ENCODE measurements around the gene MEFV.
A peak's percentile ranks its signal among the peaks of the same experiment; 100 is the strongest.
"Not testable (repeated sequence)": the region's sequence is repeated elsewhere in the genome, so short reads cannot be mapped to it uniquely, and the experiment has no call there.

MEFV gene, protein sequence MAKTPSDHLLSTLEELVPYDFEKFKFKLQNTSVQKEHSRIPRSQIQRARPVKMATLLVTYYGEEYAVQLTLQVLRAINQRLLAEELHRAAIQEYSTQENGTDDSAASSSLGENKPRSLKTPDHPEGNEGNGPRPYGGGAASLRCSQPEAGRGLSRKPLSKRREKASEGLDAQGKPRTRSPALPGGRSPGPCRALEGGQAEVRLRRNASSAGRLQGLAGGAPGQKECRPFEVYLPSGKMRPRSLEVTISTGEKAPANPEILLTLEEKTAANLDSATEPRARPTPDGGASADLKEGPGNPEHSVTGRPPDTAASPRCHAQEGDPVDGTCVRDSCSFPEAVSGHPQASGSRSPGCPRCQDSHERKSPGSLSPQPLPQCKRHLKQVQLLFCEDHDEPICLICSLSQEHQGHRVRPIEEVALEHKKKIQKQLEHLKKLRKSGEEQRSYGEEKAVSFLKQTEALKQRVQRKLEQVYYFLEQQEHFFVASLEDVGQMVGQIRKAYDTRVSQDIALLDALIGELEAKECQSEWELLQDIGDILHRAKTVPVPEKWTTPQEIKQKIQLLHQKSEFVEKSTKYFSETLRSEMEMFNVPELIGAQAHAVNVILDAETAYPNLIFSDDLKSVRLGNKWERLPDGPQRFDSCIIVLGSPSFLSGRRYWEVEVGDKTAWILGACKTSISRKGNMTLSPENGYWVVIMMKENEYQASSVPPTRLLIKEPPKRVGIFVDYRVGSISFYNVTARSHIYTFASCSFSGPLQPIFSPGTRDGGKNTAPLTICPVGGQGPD

DNA sequence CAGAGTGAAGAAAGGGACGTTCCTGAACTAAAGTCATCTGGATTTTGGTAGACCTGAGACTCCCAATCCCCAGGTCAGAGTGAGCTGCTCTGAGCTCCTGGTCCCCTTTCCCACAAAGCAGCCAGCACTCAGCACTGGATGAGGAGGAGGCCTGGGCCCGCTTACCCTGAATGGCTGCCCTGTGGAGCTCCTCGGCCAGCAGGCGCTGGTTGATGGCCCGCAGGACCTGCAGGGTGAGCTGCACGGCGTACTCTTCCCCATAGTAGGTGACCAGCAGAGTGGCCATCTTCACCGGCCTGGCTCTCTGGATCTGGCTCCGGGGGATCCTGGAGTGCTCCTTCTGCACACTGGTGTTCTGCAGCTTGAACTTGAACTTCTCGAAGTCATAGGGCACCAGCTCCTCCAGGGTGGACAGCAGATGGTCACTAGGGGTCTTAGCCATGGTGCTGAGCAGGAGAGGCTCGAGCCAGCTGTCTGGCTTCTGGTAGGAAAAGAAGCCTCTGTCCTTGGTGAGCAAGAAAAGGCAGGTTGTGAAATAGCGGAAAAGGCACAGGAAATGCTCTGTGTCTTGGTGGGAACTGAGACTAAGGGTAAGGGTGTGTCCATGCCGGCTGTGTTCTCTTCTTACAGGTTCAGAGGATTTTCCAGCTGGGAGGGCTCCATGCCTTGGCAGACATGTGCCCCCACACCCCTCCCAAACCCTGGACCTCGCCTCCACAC is at the start of gene MEFV:
Gene MEFV, minus strand, starts transcription at position 488 of the 720 bp plus-strand sequence. Its CDS starts 46 bp downstream, at position 442.
- no peak for DNase-seq (ENCODE audit: low read depth in 1 of 2, low spot score in 1 of 2)

DNA sequence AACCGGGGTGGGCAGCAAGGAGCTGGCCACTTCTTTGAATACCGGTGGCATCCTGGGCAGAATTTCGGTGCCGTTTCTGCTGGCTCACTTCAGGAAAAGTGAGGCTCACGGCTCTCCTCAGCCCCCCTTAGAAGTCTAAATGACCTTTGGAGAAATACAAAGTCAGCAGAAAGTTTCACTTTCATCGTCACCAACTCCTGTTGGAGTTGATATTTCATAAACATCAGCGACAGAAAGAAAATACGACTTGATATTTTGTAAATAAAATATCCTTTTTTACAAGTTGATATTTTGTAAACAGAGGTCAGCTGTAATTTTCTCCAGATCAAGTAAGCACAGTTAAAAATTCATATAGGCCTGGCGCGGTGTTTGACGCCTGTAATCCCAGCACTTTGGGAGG is 49.6 kb upstream of the MEFV start:
- DNase-seq (ENCODE audit: low read depth in 1 of 2, low spot score in 1 of 2), result no peak

DNA sequence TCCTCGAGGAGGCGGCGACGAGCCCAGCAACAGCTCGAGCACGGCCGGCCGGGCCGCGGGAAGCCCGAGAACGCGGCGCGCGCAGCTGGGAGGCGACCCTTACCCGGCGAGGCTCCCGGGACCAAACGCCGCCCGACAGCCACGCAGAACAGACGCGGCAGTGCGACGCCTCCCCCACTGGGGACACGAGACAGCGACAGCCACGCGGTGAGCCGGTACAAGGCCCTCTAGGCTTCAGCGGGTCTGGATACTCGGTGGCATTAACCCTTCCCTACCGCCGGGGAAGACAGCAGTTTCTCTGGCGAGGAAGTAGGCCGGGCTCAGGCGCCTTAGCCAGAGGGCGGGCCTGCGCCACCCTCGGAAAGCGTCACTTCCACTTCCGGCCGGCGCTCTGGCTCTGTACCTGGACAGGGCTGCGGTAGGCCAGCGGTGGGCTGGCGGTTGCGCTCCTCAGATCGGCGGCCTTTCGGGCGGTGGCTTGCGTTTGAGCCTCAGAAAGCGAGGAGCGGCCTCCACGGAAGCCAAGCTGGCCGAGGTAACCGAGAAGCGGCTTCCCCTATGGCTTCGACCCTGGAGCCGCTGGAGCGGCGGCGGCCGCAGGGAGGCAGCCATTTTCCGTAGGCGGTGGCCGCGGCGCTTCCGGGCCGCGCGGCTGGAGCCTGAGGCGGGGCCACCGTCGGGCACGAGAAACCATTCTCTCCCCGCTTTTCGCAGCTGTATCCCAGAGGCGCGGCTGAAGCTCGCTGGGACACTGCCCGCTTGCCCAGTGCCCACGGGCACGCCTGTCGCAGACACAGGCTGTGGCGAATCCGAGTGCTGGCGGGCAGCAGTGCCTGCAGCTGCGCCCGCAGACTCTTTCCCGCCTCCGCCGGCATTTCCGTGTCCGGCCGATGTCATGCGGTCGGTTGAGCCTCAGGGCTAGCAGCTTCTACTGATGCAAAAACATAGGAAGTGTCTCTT is 49.0 kb upstream of the MEFV start, which contains the start of the genes TIGD7 and ZNF75A:
Gene TIGD7, minus strand, starts transcription at position 322 of the 960 bp plus-strand sequence. CDS start 4,816 bp downstream, outside the sequence.
Gene ZNF75A, plus strand, starts transcription at position 389 of the 960 bp plus-strand sequence. CDS start 2,932 bp downstream, outside the sequence.
- DNase-seq (ENCODE audit: low read depth in 1 of 2, low spot score in 1 of 2), result peak; percentile 62 to 63

DNA sequence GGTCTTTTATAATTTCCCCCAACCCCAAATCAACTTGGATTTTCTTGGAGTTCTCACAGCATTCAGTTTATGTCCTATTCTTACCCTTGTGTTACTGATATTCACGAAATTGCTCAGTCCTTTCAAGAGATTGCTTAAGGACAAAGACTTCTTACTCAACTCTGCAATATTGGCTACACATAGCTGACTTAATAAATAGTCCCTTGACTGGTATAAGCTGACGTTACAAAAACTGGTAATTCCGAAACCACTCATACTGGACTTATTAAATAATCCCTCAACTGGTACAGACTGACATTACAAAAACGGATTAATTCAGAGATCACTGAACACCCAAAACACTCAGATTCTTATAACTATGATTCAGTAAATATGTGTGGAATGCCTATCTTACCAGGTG is 47.9 kb upstream of the MEFV start:
- no peak for DNase-seq (ENCODE audit: low read depth in 1 of 2, low spot score in 1 of 2)

DNA sequence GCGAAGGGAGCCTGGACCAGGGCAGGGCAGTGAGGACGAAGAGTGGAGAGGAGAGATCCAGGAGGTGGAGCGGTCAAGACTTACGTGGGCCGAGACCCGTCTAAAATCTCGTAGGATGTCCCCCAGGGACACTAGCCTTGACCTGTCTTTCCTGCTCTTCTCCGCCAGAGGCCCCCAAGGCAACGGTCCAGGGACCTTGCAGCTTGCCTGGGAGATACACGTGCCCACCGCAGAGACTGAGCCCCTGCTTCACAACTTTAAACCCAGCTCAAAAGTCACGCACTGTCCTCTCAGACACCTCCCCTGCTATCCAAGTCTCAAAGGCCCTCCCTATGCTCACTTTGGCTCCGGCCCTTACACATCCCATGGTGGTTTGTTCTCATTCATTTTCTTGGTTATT is 39.4 kb upstream of the MEFV start:
- DNase-seq (ENCODE audit: low read depth in 1 of 2, low spot score in 1 of 2), result no peak

DNA sequence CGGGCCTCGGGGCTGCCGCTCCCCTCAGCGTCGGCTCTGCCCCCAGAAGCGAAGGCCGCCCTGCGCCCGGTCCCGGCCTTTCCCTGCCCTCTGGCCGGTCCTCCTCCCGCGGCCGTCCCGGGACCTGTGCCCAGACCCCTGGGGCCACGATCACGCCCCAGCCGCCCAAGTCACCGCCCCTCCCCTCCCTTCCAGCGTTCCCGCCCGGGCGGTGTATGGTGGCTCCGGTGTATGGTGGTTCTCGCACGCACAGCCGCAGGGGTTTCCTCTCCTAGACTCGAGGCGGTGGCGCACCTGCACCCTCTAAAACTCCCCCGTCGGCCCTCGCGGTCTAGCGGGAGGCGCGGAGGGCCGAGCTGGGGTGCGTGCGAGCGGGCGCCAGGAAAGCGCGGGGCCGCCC is 38.8 kb upstream of the MEFV start:
- no peak for DNase-seq (ENCODE audit: low read depth in 1 of 2, low spot score in 1 of 2)

DNA sequence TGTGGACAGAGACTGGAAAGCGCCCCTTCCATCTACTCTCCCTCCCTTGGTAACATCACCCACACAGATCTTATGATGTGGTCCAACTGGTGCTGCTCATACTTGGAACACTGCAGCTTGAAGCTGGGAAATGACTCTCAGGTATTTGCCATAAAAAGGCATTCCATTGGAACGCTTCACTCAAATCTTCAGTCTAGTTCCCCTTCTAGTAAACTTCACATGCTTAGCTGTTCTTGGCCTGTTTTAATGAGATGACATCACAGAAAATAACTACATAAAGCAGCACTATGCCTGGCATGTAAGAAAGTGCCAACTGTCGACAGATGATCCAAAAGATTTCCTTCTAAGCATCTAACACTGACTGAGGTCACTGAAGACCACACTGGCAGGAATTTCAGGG is 36.2 kb upstream of the MEFV start:
- DNase-seq (ENCODE audit: low read depth in 1 of 2, low spot score in 1 of 2), result no peak

DNA sequence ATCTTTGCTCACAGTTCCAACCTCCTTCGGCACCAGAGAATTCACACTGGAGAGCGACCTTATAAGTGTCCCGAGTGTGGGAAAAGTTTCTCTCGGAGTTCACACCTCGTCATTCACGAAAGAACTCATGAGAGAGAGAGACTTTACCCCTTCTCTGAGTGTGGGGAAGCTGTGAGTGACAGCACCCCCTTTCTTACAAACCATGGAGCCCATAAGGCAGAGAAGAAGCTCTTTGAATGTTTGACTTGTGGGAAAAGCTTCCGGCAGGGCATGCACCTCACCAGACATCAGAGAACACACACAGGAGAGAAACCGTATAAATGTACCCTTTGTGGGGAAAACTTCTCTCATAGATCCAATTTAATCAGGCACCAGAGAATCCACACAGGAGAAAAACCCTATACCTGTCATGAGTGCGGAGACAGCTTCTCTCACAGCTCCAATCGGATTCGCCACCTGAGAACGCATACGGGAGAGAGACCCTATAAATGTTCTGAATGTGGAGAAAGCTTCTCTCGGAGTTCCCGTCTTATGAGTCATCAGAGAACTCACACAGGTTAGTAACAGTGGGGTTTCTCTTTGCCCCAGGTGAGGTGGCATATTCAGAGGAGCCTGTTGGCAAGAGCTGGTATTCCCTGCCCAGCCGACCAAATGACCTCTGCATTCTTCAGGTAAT is 33.7 kb upstream of the MEFV start:
- DNase-seq (ENCODE audit: low read depth in 1 of 2, low spot score in 1 of 2), result no peak

DNA sequence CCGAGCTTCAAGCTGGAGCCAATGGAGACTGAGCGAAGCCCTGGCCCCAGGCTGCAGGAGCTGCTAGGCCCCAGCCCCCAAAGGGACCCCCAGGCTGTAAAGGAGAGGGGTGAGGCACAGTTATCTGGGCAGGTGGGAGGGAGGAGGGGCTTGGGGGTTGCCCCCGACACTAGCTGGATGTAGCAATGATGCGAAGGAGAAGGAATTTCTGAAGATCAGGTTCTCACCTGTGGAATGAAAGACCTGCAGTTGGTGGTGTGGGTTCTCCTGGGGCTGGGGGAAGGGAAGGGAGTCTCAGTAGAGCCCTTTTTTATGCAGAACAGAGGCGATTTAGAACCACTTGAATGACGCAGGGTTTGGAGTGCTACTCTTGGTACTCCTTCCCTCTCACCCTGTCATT is 28.7 kb upstream of the MEFV start:
- no peak for DNase-seq (ENCODE audit: low read depth in 1 of 2, low spot score in 1 of 2)

DNA sequence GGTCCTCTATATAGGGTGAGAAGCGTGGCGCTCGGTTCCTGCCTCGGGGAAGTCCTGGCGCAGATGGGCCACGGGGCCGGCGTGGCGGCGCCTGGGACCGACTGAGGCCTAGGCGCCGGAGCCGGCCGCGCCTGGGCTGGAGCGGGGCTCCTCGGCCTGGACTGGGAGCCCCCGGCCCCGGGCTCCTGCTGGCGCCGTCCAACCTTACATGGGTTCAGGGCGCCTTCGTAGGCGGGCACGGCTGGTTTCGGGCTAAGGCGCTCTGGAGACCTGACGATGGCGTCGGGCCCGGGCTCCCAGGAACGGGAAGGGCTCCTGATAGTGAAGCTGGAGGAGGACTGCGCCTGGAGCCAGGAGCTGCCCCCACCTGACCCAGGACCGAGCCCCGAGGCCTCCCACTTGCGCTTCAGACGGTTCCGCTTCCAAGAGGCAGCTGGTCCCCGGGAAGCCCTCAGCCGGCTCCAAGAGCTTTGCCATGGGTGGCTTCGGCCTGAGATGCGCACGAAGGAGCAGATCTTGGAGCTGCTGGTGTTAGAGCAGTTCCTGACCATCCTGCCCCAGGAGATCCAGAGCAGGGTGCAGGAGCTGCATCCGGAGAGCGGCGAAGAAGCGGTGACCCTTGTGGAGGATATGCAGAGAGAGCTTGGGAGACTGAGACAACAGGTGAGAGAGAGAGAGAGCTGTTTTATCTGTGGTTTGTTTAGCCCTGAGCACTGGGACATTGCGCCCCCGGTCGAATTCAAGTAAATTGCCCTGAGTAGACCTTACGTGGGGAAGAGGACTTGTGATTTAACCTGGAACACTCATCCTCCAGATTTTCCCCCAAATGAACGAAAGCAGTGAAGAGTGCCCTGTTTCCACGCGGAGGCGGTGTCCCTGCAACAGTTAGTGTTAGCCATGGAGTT is 27.4 kb upstream of the MEFV start:
- no peak for DNase-seq (ENCODE audit: low read depth in 1 of 2, low spot score in 1 of 2)

DNA sequence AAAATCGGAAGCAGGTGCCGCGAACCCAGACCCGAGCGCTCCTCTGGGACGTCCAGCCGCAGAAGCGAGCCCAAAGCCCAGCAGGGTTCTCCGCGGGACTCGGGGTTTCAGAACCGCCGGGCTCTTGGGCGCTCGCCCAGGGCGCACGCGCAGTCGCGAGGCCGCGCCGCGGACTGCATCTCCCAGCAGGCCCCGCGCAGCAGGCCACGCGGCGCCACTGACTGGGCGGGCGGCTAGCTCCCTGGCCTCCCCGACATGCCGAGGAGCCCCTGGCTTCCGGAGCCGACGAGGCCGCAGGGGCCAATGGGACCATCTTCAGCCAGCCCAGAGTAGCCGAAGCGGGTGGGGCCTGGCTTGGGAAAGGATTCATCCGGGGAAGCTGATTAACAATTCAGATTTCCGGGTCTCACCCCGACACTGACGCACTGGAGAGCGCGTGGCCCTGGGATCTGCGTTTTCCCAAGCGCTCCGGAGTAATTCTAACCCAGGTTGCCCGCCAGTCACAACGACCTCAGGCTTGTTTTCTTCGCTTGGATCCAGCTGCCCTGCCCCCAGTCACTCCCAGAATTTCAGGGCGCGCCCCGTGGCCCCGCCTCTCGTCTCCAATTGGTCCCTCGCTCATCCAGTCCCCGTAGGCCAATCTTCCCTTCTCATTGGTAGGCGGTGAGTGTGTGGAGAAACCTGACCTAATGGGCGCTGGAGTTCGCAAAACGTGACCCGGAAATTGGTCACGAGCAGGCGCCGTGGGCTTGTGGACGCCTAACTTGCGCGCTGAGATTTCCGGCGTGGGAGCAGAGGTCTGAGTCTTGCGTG is 26.5 kb upstream of the MEFV start, which contains the start of gene ZNF263:
Gene ZNF263, plus strand, starts transcription at position 762 of the 813 bp plus-strand sequence. CDS start 328 bp downstream, outside the sequence.
- DNase-seq (ENCODE audit: low read depth in 1 of 2, low spot score in 1 of 2), result peak; percentile 86

DNA sequence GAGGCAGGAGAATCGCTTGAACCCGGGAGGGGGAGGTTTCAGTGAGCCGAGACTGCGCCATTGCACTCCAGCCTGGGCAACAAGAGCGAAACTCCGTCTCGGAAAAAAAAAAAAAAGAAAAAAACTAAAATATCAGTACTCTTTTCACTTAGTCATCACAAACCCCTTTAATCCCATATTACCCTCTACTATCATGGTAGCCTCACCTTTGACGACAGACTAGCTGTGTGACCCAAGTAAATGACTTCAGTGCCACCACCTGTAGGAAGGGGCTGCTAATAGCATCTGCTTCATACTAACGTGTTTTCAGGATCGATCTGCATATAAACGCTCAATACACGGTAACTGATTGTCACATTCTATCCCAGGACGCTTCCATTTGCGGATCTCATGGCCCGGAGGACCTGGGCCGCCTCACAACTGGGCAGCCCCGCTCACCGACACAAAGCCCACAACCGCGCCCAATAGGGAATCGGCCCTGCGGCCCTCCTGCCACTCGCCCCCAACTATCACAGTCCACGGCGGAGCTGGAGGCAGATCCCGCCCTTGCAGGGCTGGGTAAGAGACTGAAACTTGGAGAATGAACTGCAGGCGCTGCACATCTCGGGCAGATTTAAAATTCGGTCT is 25.8 kb upstream of the MEFV start:
- DNase-seq (ENCODE audit: low read depth in 1 of 2, low spot score in 1 of 2), result no peak

DNA sequence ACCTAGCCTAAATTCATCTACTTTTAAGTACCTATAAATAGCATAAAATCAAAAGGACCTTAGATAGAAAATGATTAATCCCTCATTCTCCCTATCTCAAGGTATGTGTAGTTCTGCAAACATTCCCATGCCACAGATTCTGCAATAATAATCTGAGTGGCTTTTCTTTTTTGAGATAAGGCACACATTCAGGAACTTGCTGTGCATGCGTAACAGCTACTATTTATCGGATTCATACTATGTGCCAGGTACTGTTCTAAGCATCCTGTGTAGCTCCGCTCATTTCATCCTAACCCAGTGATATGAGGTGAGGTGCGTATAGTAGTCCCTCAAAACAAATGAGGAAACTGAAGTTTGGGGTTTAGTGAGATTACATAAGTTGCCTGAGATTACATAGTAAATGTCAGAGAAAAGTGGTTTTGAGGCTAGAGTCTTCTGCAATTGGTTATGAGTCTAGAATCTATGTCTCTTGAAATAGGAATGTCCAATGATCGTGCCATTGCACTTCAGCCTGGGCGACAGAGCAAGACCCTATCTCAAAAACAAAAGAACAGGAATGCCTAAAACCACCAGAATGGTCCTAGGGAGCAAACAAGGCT is 24.9 kb upstream of the MEFV start:
- no peak for DNase-seq (ENCODE audit: low read depth in 1 of 2, low spot score in 1 of 2)

DNA sequence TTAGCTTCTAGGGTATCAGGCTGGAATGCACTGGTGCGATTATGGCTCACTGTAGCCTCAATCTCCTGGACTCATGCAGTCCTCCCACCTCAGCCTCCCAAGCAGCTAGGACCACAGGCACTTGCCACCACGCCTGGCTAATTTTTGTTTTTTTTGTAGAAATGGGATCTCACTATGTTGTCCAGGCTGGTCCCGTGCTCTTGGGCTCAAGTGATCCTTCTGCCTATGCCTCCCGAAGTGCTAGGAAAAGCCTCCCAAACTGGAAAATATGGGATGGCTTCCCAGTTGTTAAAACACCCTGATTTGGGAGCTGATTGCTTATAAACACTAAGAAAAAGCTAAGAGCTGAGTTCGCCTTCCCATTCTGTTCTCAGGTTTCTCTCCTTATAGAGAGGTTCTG is 20.2 kb upstream of the MEFV start:
- no peak for DNase-seq (ENCODE audit: low read depth in 1 of 2, low spot score in 1 of 2)

DNA sequence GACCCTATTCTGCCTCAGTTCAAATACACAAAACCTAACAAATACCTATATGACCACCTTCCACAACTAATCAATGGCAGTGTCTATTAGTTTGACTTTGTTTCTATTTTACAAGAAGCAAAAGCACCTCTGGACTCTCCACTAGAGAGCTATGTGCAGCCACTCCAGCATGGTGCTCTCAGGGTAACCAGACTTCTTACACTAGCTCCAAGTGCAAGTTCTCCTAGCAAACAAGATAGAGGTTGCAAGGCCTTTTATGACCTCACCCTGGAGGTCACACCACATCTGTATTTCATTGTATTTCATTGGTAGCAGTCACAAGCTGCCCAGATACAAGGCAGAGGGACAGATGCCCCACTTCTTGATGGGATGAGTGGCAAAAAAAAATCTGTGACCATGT is 18.5 kb upstream of the MEFV start:
- DNase-seq (ENCODE audit: low read depth in 1 of 2, low spot score in 1 of 2), result no peak

DNA sequence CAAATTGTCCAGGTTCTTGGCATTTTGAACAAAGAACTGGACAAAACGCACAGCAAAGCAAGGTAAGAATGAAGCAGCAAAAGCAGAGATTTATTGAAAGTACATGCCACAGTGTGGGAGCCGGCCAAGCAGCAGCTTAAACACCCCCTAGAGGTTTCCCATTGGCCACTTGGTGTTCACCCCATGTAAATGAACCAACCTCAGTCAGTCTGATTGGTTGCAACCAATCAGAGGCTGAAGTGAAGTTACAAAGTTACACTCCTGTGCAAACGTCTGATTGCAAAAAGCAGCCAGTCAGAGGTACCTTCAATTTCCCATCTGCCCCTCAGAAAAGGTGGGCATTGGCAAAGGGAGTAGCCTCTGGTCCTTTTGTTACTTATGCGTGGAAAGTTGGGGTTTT is 18.1 kb upstream of the MEFV start:
- DNase-seq (ENCODE audit: low read depth in 1 of 2, low spot score in 1 of 2), result no peak

DNA sequence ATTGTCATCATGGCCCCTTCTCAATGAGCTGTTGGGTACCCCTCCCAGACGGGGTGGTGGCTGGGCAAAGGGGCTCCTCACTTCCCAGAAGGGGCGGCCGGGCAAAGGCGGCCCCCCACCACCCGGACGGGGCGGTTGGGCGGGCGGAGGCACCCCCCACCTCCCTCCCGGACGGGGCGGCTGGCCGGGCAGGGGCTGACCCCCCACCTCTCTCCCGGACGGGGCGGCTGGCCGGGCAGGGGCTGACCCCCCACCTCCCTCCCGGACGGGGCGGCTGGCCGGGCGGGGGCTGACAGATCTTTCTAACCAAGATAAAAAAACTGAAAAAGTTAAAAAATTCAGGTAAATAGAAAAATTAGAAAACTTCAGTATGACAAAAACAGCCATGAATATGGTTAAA is 14.8 kb upstream of the MEFV start:
- not testable (repeated sequence) for DNase-seq (ENCODE audit: low read depth in 1 of 2, low spot score in 1 of 2)
